DND-41 (cell line): ENCODE results near the gene OPCML.

Source experiments
- ATAC-seq: fragments of 200-7000 bp; cut with Tn5 transposase; 3 replicates; pipeline ENCODE4 v1.9.1; 2021; ENCODE audit warnings: low read depth; ENCODE audit not compliant: insufficient read depth
- DNase-seq: peaks from one replicate; pipeline ENCODE4 v3.0.0-alpha.2; 2020
- H2AFZ ChIP-seq: 2 replicates; pipeline ENCODE4 v1.6.0; 2012; ENCODE audit warnings: low read depth, low read length
- H3K27ac ChIP-seq: 2 replicates; pipeline ENCODE4 v1.5.1; 2012; ENCODE audit warnings: low read length, inconsistent platforms
- H3K27me3 ChIP-seq: fragments of 200-600 bp; sonication (generic); 2 replicates; pipeline ENCODE4 v1.6.0; 2012; ENCODE audit warnings: low read length, mild to moderate bottlenecking, inconsistent platforms; ENCODE audit not compliant: insufficient read depth, poor library complexity
- H3K36me3 ChIP-seq: 2 replicates; pipeline ENCODE4 v1.5.1; 2012; ENCODE audit warnings: low read length, inconsistent platforms; ENCODE audit not compliant: insufficient read depth
- H3K4me1 ChIP-seq: 2 replicates; pipeline ENCODE4 v1.5.1; 2012; ENCODE audit warnings: mild to moderate bottlenecking, low read length; ENCODE audit not compliant: insufficient read depth
- H3K4me2 ChIP-seq: 2 replicates; pipeline ENCODE4 v1.6.0; 2012; ENCODE audit warnings: mild to moderate bottlenecking, moderate library complexity, low read length, inconsistent platforms; ENCODE audit not compliant: insufficient read depth
- H3K4me3 ChIP-seq, 2 experiments: fragments of 200-600 bp in 1 of 2; shearing (Covaris generic) in 1 of 2; 2 replicates each; pipeline ENCODE4 v1.5.1; 2012 to 2016; ENCODE audit warnings: inconsistent platforms in 2 of 2, low read length in 2 of 2, mild to moderate bottlenecking in 2 of 2, low read depth in 1 of 2, moderate library complexity in 1 of 2
- H3K79me2 ChIP-seq: 2 replicates; pipeline ENCODE4 v1.6.0; 2012; ENCODE audit warnings: low read length, inconsistent platforms; ENCODE audit not compliant: insufficient read depth
- H3K9ac ChIP-seq: 2 replicates; pipeline ENCODE4 v1.6.0; 2012; ENCODE audit warnings: low read depth, mild to moderate bottlenecking, inconsistent platforms, low read length, moderate library complexity
- H3K9me3 ChIP-seq: 2 replicates; pipeline ENCODE4 v1.5.1; 2012; ENCODE audit warnings: low read length, moderate library complexity, mild to moderate bottlenecking, inconsistent platforms; ENCODE audit not compliant: insufficient read depth, severe bottlenecking
- H4K20me1 ChIP-seq: 2 replicates; pipeline ENCODE4 v1.6.0; 2012; ENCODE audit warnings: low read length; ENCODE audit not compliant: insufficient read depth
- EZH2 ChIP-seq: IDR thresholded peaks from 3 replicates; pipeline ENCODE4 v1.6.1; 2012; ENCODE audit warnings: borderline replicate concordance, low read depth, mild to moderate bottlenecking, moderate library complexity, low read length, inconsistent platforms; ENCODE audit not compliant: severe bottlenecking
- TF ChIP-seq, protein P1 (sequence below): IDR thresholded peaks from 2 replicates; pipeline ENCODE4 v1.5.1; 2012; ENCODE audit warnings: borderline replicate concordance, low read length, moderate library complexity, mild to moderate bottlenecking; ENCODE audit not compliant: poor library complexity, severe bottlenecking; ENCODE audit errors: extremely low read depth

OPCML gene

DNA sequence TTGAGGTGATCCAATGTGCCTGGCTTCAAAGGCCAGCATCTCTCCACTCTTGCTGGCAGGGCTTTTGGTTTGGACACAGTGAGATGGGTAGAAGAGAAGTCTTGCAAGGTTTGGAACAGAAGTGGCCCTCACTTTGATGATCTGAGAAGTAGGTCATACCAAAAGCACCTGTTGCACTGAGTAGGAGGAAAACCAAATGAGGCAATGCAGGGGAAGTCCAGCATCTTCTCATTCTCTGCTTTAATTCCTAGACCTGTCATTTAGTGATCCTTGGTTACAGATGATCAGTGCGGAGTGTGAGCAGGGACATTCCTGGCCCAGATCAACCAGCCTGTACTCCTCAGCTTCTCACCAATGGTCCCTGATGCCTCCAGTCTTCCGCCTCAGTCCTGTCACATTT, 990.5 kb downstream of the OPCML start:
- Histone ChIP-seq H3K79me2 (no peaks in the 10 kb centered on the region), H3K9ac (no peak overlapping the region), H3K27ac (no peak overlapping the region), H3K4me3 (no peak overlapping the region), H3K27me3 (no peaks in the 10 kb centered on the region), H3K9me3 (no peaks in the 10 kb centered on the region), H4K20me1 (no peaks in the 10 kb centered on the region), H3K4me2 (no peak overlapping the region), H2AFZ (no peak overlapping the region), H3K36me3 (no peaks in the 10 kb centered on the region), H3K4me1 (no peaks in the 10 kb centered on the region)
- DNase-seq (no peak), ATAC-seq (no peak)
- TF ChIP-seq, protein P1, sequence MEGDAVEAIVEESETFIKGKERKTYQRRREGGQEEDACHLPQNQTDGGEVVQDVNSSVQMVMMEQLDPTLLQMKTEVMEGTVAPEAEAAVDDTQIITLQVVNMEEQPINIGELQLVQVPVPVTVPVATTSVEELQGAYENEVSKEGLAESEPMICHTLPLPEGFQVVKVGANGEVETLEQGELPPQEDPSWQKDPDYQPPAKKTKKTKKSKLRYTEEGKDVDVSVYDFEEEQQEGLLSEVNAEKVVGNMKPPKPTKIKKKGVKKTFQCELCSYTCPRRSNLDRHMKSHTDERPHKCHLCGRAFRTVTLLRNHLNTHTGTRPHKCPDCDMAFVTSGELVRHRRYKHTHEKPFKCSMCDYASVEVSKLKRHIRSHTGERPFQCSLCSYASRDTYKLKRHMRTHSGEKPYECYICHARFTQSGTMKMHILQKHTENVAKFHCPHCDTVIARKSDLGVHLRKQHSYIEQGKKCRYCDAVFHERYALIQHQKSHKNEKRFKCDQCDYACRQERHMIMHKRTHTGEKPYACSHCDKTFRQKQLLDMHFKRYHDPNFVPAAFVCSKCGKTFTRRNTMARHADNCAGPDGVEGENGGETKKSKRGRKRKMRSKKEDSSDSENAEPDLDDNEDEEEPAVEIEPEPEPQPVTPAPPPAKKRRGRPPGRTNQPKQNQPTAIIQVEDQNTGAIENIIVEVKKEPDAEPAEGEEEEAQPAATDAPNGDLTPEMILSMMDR = no peak
- no peak for TF ChIP-seq EZH2

DNA sequence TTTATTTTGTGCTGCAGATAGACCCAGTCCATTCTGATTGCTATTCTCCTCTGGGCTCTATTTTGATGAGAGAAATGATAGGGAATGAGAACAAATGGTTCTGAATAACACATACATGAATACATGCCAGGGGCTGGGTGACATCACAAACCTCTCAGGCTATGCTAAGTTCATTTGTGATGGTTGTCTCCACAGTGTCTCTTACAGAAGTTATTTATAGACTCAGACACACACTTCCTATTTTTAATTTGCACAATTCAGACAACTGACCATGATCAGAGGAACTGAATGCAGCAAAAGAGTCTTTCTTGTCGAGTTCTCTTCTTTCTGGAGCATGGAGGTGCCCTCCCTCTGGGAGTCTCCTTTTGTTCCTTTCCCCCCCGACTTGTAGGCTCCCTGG, 991.7 kb downstream of the OPCML start:
- no peaks in the 10 kb centered on the region for H3K9me3 ChIP-seq
- H4K20me1 ChIP-seq = no peaks in the 10 kb centered on the region
- no peaks in the 10 kb centered on the region for H3K79me2 ChIP-seq
- H3K4me3 ChIP-seq = no peak overlapping the region
- no peak overlapping the region for H3K9ac ChIP-seq
- no peak for ATAC-seq
- H3K27me3 ChIP-seq = no peaks in the 10 kb centered on the region
- TF ChIP-seq EZH2 = no peak
- TF ChIP-seq, protein P1 = no peak
- no peaks in the 10 kb centered on the region for H3K4me1 ChIP-seq
- no peak overlapping the region for H3K4me2 ChIP-seq
- no peaks in the 10 kb centered on the region for H3K36me3 ChIP-seq
- H3K27ac ChIP-seq = no peak overlapping the region
- H2AFZ ChIP-seq = no peak overlapping the region
- DNase-seq = no peak

DNA sequence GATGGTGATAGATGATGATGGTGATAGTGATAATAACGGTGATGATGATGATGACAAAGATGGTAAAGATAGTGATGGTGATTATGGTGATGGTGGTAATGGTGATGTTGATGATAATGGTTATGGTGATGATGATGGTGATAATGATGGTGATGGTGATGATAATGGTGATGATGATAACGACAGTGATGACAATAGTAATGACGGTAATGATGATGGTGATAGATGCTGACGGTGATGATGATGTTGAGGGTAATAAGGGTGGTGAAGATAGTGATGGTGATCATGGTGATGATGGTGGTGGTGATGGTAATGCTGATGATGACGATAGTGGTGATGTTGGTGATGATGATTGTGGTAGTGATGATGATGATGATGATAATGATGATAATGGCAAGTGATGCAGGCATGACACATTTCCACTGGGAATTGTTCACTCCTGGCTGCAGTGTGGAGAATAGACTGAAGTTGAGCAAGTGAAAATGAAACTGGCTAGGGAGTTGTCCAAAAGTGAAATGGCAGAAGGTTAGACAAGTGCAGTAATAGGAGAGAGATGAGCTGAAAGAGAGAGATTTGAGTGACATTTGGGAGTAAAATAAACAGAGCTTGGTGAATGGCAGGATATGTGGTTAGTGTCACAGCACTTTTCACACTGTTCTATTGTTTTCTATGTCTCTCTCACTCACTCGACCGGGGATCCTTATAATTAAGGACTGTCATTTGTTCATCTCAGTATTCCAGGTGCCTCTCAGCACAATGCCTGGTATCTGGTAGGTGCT, 992.5 kb downstream of the OPCML start:
- Histone ChIP-seq H3K36me3 (no peaks in the 10 kb centered on the region), H3K9ac (no peak overlapping the region), H3K27me3 (no peaks in the 10 kb centered on the region), H3K4me2 (no peak overlapping the region), H2AFZ (no peak overlapping the region), H3K9me3 (no peaks in the 10 kb centered on the region), H3K4me3 (no peak overlapping the region), H3K27ac (no peak overlapping the region), H4K20me1 (no peaks in the 10 kb centered on the region), H3K79me2 (no peaks in the 10 kb centered on the region), H3K4me1 (no peaks in the 10 kb centered on the region)
- DNase-seq = no peak
- TF ChIP-seq EZH2 = no peak
- TF ChIP-seq, protein P1 = no peak
- no peak for ATAC-seq
